A673 (cell line): ENCODE measurements around the gene LRIG3. TPM values are rescaled to one million over a fixed set of nuclear protein-coding genes. Genes with fewer than 3 reads are reported as not detected.

ENCODE experiments used
- BruUV-seq: library from RNA; stranded (reverse); fragments of 400-500 nt; replicated peaks from 2 replicates; lab custom pipeline; 2021; lab: Mats Ljungman, UMichigan
- CTCF ChIA-PET: fragments of 300-600 bp; sonication (Branson Sonifier 250); formaldehyde crosslinking; loops from one replicate; lab custom pipeline; 2022; ENCODE audit warnings: antibody characterized with exemption; lab: Charles Lee
- POLR2A ChIA-PET: fragments of 300-600 bp; sonication (Branson Sonifier 250); formaldehyde crosslinking; loops from one replicate; lab custom pipeline; 2022; ENCODE audit warnings: antibody characterized with exemption; ENCODE audit not compliant: low non-redundant PET; lab: Charles Lee
- DNase-seq: peaks from one replicate; pipeline ENCODE4 v3.0.0-alpha.2; 2015; ENCODE audit warnings: low spot score
- H3K27ac ChIP-seq: fragments of 200-600 bp; sonication (generic); 2 replicates; pipeline ENCODE4 v1.5.1; 2016; ENCODE audit warnings: mixed run types, low read depth, mild to moderate bottlenecking, mixed read lengths, antibody characterized with exemption, low read length; ENCODE audit not compliant: poor library complexity, severe bottlenecking
- H3K27me3 ChIP-seq: fragments of 200-600 bp; sonication (generic); replicated peaks from 2 replicates; pipeline ENCODE4 v1.6.1; 2017; ENCODE audit warnings: mixed run types, low read depth, mild to moderate bottlenecking, mixed read lengths, antibody characterized with exemption, low read length; ENCODE audit not compliant: insufficient read depth, poor library complexity
- H3K36me3 ChIP-seq: fragments of 200-600 bp; sonication (generic); 2 replicates; pipeline ENCODE4 v1.6.1; 2016; ENCODE audit warnings: mixed run types, mild to moderate bottlenecking, mixed read lengths, antibody characterized with exemption, low read length; ENCODE audit not compliant: insufficient read depth, poor library complexity, severe bottlenecking
- H3K4me1 ChIP-seq: fragments of 200-600 bp; sonication (generic); 2 replicates; pipeline ENCODE4 v1.6.1; 2017; ENCODE audit warnings: mixed run types, mild to moderate bottlenecking, mixed read lengths, antibody characterized with exemption, low read length; ENCODE audit not compliant: insufficient read depth, poor library complexity, severe bottlenecking
- H3K4me3 ChIP-seq: fragments of 200-600 bp; sonication (generic); 2 replicates; pipeline ENCODE4 v1.5.1; 2016; ENCODE audit warnings: low read depth, mixed run types, mild to moderate bottlenecking, mixed read lengths, low read length; ENCODE audit not compliant: poor library complexity, severe bottlenecking
- H3K9me3 ChIP-seq: fragments of 200-600 bp; sonication (generic); 2 replicates; pipeline ENCODE4 v1.6.1; 2016; ENCODE audit warnings: mixed run types, low read depth, mild to moderate bottlenecking, mixed read lengths, antibody characterized with exemption, low read length; ENCODE audit not compliant: poor library complexity, severe bottlenecking
- CTCF ChIP-seq: fragments of 300-800, 200-600 bp; sonication (generic); conservative IDR thresholded peaks from 2 replicates; pipeline ENCODE4 v1.5.1; 2017; ENCODE audit warnings: low read depth, mild to moderate bottlenecking, antibody characterized with exemption, low read length, moderate library complexity, mixed read lengths
- EZH2 ChIP-seq: fragments of 200-600 bp; sonication (generic); IDR thresholded peaks from 2 replicates; pipeline ENCODE4 v1.6.1; 2017; ENCODE audit warnings: borderline replicate concordance, low read depth, mild to moderate bottlenecking, mixed read lengths, antibody characterized with exemption, low read length; ENCODE audit not compliant: poor library complexity, severe bottlenecking
- intact Hi-C: fragments of 100-400 bp; cut with micrococcal nuclease; formaldehyde crosslinking; loops from one replicate; pipeline ENCODE4 v1.10.0; 2022; ENCODE audit not compliant: unreplicated experiment
- total RNA-seq: library from RNA; stranded (reverse); gene quantifications from 2 replicates; pipeline ENCODE4 v1.2.3, GENCODE V29; 2021

The LRIG3 gene
- total RNA-seq, 1 experiment from 2014 or later = 13.4 TPM

- POLR2A ChIA-PET = no interaction called here
- intact Hi-C loops = loop anchor here (5.0 kb wide), 1 partner anchor 377 kb away; no protein-coding TSS in a partner anchor
- no TSS peak for BruUV-seq
- no peaks in the 10 kb centered on the region for H3K36me3 ChIP-seq
- H3K4me1 ChIP-seq = peaks cover 30% of the 10 kb centered on the region
- CTCF ChIA-PET = no interaction called here
- DNase-seq = peak; percentile 68
- H3K27me3 ChIP-seq = no peaks in the 10 kb centered on the region
- TF ChIP-seq EZH2 (no peak), CTCF (no peak)
- H3K4me3 ChIP-seq = peak overlapping the region; percentile 67
- no peaks in the 10 kb centered on the region for H3K9me3 ChIP-seq
- peak overlapping the region; percentile 77 for H3K27ac ChIP-seq
Observed at GRCh38 chr12:58919231-58920101, 838 bp downstream of the LRIG3 start.

DNA sequence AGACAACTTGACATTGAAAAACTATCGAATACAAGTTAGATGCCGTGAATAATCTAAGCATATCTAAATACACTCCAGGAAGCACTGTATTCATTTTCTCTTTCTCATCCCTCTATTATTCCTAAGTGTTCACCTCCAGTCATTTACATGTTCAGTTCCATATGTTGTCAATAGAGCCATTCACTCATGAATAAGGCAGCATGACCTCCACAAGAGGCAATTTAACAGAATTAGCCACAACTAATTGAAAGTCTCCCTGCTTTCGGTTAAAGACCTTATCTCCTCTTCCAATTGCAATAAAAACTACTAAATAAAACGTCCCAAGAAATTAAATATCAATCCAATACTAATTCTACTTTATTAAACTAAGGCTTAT lies 1.8 kb downstream of the LRIG3 start:
- Histone ChIP-seq H3K4me3 (peak overlapping the region; percentile 67), H3K9me3 (no peaks in the 10 kb centered on the region), H3K27me3 (no peaks in the 10 kb centered on the region), H3K27ac (no peak overlapping the region), H3K4me1 (peaks cover 38% of the 10 kb centered on the region), H3K36me3 (no peaks in the 10 kb centered on the region)
- TSS peak; percentile 29 for BruUV-seq
- DNase-seq = peak; percentile 43
- TF ChIP-seq CTCF (no peak), EZH2 (no peak)
- POLR2A ChIA-PET = no interaction called here
- intact Hi-C loops = loop anchor here (5.0 kb wide), 1 partner anchor 376 kb away; no protein-coding TSS in a partner anchor
- CTCF ChIA-PET = interaction anchor here (0.6 kb wide), 1 partner anchor 460 kb away, joined by 3 read pairs; no protein-coding TSS in a partner anchor

GRCh38 chr12:58917699-58918468 lies 2.4 kb downstream of the LRIG3 start:
- Histone ChIP-seq H3K27ac (peak overlapping the region; percentile 72), H3K36me3 (peaks cover under 1% of the 10 kb centered on the region), H3K27me3 (no peaks in the 10 kb centered on the region), H3K4me1 (peaks cover 43% of the 10 kb centered on the region), H3K9me3 (no peaks in the 10 kb centered on the region), H3K4me3 (peak overlapping the region; percentile 67)
- ChIA-PET CTCF (interaction anchor here (0.6 kb wide), 1 partner anchor 460 kb away, joined by 3 read pairs; no protein-coding TSS in a partner anchor), POLR2A (no interaction called here)
- no peak for TF ChIP-seq CTCF
- no peak for TF ChIP-seq EZH2
- BruUV-seq = no TSS peak
- intact Hi-C loops = loop anchor here (5.0 kb wide), 1 partner anchor 376 kb away; no protein-coding TSS in a partner anchor
- DNase-seq = peak; percentile 57
